CD4-positive, alpha-beta T cell treated with Interleukin-6 for 4 hours (primary cell): ENCODE results near the gene ERG.

ENCODE experiments used
- DNase-seq: peaks from one replicate; pipeline ENCODE4 v3.0.0-alpha.2; 2020; ENCODE audit warnings: mixed read lengths

The ERG gene, protein sequence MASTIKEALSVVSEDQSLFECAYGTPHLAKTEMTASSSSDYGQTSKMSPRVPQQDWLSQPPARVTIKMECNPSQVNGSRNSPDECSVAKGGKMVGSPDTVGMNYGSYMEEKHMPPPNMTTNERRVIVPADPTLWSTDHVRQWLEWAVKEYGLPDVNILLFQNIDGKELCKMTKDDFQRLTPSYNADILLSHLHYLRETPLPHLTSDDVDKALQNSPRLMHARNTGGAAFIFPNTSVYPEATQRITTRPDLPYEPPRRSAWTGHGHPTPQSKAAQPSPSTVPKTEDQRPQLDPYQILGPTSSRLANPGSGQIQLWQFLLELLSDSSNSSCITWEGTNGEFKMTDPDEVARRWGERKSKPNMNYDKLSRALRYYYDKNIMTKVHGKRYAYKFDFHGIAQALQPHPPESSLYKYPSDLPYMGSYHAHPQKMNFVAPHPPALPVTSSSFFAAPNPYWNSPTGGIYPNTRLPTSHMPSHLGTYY

DNA sequence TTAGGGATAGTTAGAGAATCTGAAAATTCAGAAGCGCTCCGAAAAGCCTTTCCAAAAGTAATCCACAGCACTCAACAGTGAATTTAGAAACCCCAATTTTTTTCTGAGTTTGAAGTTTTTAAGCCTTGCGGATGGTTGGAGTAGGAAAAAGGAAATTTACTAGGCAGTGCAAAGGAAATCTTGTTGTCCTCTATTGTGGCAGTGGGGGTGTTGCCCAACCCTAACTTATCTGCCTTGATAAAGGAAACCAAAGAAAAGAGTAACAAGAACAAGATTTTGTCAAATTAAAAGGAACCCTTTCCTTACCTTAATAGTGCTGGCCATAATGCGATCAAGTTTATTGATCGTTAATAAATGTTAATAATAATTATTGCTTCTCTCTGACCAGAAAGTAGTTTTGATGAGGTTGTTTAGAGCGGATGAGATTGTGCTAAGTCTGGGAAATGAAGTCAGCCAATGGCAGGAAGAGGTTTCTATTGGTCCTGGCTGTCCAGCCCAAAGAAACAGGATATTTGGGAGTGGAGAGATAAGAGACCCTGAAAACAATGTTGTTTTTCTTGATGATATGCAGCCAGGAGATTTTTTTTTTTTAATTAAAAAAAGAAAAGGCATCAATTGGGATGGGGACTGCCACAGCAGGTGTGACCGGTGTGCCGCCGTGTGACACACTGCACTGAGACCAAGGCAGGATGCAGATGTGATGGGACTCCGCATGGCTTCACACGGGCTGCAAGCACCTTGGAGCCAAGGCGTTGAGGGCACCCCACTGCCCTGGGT lies at the start of gene ERG:
Gene ERG (minus strand): TSS at position 421 of the 777 bp plus-strand sequence. CDS start 97 bp downstream, at position 324.
- DNase-seq = no peak

DNA sequence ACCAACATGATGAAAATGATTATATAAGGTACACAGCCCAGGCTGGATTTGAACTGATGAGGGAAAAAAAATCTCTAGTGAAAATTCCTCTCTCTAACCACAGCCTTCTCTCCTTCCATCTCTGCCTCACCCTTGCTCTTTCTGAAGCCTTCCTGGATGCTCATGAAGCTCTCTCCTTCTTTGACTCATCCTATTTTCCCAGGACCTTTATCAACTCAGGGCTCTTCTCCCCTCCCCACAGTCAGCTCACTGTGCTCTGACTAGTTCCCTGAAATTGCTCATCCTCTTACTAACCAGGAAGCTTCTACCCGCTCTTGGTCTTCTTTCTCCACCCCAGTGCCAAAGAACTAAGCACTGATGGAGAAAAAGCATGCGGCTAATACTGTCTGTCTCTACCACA lies 46.4 kb upstream of the ERG start:
- DNase-seq = no peak

DNA sequence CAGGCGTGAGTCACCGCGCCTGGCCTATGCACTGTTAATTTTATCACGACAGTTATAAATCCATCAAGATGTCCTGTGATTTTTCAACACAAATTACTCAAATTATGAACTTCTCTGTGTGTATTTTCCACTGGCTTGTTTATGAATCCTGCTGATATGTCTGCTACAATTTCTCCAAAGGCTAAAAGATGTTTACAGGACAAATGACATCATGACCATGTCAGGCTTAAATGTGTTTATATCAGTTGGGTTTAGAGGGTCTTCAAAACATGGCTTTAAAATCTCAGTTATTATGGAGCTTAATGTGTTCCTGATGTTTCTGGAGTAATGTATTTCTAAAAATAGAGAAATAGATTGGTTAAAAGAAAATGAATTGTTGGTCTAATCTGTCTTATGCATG lies 44.0 kb upstream of the ERG start:
- no peak for DNase-seq

DNA sequence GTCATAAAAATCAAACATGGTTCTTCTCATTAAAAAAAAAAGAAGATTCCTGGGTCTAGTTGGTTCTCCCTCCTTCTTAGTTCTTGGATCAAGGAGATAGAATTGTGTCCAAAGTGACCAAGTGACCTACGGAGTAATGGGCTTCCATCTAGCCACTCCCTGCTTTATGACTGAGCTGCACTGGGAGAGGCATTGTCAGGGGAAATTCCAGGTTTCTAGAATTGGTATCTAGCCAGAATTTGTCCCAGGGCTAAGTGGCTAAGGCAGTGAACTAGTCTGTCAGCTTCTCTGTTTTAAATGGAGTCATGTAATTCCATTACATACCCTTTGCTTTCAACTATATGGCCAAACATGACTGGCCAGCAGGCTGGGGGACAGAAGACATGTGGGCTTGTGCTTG lies 40.1 kb upstream of the ERG start:
- no peak for DNase-seq

DNA sequence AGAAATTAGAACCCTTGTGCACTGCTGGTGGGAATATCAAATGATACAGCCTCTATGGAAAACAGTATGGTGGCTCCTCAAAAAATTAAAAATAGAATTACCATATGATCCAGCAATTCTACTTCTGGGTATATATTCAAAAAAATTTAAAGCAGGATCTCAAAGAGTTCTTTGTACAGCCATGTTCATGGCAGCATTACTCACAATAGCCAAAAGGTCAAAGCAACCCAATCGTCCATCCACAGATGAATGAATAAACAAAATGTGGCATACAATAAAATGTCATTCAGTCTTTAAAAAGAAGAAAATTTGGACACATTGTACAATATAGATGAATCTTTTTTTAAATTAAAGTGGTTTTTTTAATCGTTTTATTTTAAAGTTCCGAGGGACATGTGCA lies 36.3 kb upstream of the ERG start:
- no peak for DNase-seq

DNA sequence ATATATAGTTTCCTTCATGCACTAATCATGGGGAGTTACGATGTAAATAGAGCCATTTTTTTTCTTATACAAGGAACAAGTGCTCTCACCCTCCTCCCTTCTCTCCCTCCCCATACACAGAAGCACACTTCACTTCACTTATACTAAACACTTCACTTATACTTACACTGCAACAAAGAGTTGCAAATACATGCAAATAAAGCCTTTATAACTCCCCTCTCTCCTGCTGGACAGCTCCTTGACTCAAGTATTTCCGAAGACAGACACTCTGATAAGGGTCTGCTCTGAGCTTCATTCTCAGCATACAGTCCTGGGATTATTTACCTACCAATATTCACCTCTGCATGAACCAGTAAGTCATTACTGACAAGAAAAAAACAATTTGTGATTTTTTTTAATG lies 35.6 kb upstream of the ERG start:
- no peak for DNase-seq

DNA sequence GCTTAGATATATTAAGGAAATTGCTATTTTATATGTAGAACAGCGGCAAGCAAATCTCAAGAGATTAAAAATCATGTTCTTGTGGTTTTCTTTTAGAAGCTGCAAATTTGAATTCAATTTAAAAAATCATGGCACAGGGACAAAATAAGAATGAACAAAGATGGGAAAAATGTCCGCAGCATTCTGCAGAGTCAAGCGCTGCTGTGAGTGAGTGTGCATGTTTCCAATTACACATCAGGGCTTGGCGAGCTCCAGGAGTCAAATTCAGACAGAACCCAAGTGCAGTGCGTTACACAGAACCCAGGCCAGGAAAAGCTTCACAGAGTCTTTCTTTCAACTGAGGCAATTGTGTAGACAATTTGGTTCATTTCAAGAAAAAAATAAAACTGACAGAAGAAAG lies 33.3 kb upstream of the ERG start:
- no peak for DNase-seq

DNA sequence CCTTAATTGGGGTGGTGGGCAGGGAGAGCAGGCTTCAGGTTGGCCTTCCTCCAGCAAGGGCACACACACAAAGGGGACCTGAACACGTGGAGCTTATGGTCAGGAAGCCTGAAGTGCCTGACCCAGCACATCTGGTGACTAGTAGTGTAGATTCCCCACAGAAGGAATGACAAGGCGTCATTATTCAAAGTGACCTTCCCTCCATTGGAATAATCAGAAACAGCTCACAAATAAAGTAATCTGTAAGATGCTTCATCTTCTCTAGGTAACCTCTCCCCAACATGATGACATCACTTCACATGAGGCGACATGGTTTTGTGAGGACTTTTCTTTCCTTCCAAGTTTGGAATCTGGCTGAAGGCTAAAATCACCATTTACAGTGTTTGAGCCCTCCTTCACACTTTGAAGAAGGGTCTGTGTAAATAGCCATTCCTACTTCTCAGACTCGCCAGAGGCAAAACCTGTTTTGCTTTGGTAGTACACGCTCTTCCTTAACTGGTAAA lies 32.8 kb upstream of the ERG start:
- no peak for DNase-seq

DNA sequence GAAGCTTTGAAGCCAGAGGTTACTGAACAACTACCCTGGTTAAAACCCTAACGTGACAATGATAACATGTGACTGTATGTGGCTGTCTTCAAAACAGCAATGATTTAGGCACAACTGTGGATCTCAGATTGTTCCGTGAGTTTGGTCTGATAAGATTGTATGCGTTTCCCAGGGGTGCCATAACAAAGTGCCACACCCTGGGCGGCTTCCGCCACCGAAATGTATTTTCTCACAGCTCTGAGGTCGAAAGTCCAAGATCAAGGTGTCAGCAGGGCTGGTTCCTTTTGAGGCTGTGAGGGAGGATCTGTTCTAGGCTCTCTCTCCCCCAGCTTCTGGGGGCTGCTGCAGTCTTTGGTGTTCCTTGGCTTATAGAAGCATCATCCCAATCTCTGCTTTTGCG lies 29.5 kb upstream of the ERG start:
- DNase-seq = no peak

DNA sequence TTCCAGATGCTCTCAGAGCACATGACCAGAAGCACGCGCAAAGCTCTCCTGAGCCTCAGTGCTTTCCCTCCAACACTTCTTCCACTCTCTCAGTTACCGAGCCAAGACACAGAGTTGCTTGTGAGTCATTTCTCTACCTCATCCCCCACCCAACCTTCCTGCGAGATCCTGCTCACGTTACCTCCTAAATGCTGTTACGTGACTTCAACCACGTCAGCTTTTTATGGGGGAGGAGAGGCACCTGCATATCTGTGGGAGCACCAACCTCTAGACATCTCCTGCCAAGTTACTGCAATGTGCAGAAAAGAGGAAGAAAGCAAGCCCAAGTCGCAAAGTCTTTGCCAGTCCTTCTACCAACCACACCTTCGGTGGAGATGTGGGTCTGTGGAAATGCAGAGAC lies 27.2 kb upstream of the ERG start:
- DNase-seq = no peak

DNA sequence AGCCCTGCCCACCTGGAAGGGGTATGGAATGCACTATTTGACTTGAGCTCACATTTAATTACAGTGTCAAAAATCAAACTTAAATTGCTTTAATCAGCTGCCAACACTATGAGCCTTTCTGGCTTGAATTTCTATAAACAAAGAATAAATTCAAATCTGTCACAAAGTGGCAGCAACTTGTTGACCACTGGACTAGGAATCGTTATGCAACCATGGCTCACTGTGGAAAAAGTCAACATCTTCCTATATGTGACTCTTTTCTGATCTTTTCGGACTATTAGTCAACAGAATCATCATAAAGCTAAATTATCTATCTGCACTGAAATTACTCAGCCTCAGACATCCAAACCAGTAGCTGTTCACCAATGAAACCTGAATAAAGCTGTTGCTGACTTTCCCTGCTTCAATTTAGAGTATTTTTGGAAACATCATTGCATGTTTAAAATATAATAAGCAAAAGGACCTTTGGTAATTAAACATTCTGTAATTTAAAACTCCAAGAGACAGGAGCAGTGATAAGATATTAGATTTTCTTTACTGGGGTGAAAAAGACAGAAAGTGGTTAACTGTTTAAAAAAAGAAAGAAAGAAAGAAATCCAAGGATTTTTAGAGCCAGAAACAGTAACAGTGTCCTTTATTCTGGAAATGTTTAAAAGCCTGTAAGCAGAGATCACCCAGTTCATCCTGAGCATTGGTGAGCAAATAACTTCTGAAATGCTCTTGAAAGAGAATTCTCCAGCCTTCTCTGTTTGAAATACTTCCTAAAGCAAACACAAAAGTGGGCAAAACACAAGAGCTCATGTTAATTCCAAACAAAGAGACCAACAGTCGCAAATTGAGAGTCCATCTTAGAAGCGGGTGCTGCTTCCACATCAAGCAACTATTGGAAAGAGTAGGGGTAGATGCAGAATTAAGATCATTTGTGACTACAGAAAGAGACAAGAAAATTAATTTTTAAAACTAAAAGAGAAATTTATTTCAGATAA lies 26.2 kb upstream of the ERG start:
- no peak for DNase-seq

DNA sequence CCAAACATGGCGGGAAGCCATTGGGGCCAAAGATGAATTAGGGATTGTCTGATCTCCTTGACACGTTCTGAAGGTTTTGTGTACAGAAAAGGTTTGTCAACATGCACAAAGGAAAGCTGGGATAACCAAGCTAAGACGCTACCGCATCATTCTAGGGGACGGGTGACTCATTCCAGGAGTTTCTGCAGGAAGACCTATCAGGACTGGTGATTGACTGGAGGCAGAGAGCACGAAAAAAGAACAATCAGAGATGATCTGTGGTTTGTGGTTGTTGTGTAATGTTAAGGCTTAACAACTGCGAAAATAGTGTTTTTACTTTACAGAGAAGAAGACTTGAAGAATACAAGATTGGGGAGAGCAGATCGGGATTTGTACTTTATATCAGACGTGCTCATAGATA lies 22.2 kb upstream of the ERG start:
- DNase-seq = no peak

DNA sequence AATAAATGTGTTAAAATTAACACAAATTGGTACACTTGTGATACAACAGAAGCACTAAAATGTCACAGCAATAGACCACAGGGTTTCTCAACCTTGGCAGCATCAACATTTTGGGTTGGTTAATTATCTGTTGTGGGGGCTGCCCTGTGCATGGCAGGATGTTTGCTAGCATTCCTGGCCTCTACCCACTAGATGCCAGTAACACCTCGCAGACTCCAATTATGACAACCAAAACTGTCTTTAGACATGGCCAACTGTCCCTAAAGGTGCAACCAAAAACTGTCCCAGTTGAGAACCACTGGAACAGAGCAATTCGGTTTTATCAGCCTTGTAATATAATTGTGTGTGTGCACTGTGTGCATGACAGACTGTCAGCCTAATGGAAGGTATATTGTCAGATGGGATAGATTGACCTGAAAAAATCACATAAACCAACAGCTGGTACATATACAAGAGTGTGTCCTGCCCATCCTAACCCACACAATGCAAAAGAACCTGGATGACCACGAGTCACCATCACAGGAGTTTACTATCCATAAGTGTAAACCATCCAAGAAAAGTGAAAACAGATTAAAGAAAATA lies 13.5 kb upstream of the ERG start:
- DNase-seq = no peak

DNA sequence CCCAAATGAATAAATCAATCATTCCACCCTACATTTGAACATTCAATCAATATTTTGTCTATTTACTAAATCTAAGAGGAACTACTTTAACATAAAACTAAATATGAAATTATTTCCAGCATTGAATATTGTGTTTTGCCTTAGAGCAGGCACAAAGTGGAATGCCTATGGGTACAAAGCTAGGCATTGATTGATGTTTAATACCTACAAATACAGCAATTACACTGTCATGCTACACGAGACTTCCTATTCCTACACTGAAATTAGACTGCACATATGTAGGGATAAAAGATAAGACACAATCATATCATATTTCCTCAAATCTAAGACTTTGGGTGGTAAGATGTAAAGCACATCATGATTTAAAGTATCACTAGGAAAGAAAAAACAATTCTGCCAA lies 12.9 kb upstream of the ERG start:
- DNase-seq = no peak

DNA sequence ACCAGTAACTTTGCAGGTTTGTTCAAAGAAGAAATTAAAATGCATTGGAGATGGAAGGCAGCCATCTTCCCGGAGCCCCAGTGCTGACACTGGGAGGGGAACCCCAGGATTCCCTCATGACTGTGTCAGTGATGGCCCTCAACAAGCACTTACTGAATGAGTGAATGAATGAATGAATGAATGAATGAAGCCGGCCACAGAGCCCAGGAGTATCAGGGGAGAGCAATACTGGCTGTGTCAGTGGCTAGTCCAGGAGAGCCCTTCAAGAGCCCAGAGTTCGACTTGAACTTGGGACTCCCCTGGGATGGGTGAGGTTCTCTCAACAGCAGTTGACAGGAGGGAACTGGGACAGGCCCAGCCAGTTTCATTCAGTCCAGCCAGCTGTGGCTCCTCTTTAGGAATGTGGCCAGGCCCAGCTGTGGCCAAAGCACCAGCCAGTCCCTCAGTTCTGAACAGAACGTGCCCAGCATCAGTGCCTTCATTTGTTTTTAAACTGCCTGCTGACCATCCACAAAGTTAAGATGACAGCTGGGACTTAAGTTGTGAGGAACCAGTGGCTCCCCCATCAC lies 9.2 kb upstream of the ERG start:
- DNase-seq = no peak

DNA sequence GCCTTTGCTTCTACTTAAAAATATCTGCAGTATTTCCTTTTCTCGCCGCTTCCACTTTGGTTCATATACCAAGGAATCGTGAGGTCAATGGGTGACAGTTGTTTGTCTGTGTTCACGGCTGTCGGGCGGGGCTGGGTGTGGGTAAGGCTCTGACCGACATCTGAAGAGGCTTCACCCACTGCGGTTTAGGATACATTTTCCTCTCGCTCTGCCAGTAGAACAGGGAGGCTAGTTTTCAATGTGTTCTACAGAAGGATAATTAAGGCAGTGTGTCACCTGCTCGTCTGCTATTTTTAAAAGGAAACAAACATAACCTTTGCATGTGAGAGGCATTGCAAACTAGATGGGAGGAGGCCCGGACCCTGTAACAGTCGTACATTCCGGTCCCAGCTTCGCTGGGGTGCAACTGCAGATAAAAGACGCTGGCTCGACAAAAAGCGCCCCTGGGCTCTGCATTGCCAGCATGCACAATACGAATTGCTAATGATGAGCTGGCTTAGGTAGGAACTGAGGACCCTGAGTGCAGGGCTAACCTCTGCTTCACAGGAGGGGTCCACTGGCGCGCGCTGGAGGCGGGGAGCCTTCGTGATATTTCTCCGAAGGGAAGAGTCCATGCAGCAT lies 8.5 kb upstream of the ERG start:
- no peak for DNase-seq

DNA sequence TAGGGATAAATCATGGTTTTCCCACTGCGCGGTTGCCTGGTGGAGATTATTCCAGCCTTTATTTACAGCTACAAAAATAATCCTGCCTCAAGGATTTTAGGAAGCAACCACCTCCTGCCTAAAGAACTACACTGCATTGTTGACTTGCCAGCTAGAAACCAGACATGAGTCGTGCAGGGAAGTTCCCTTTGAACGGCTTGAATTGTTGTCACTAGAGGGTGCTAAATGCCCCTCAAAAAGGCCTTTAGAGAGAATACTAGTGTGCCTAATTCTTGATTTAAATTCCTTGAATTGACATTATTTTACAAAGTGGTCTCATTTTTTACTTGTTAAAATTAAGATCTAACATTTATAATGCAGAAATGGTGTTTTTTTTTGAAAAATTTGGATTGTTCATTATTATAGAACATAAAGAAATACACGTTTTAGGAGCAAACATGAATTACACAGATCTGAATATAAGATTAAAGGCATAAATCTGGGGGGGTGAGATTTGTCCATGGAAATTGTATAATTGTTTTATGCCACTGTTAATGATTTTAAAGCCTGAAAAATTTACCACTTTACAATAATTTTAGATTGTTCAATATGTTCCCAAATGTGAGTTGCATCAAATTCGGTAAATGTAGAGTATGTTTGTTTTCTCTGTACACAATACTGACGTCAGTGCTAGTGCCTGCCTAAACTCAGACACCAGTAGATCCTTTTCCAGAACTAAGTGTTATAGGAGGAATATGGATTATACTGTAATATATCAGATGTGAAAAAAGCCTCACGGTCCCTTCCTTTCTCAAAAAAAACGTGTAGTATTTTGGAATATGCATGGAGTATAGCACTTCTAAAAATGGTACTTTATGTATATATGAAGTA lies 7.6 kb upstream of the ERG start:
- DNase-seq = no peak

DNA sequence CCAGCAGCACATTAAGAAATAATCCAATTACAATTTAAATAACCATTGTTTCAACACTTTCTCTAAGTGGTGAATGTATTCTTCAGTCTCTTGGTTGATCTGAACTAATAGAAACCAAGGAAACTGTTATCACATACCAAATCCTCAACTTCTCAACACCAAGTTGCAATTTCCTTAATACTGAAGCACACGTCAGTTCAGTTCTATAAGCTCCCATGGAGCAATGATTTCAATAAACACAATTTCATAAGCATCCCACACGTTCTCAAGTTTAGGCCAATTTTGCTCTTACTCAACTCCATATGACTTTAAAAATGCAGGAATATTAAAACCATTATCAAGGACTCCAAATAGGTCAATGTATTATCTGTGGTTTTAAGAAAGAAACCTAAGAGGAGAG lies 5.8 kb upstream of the ERG start:
- DNase-seq = no peak

DNA sequence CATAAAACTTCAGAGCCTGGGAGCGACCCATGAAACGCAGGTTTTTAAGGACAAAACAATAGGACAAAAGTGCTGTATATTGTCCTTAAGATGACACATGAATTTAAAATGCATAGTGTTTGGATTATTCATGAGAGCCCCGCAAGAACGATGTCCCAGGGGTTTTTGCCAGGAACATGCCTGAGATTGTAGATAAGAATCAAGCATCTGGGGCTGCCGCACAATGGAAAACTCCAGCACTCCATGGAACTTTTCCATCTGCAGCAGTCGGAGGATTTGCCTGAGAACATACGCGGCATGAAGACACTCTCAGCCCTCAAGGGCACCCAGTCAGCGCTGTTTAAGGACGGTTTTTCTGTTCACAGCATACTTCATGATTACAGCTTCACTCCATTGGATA lies 5.3 kb upstream of the ERG start:
- DNase-seq = no peak

DNA sequence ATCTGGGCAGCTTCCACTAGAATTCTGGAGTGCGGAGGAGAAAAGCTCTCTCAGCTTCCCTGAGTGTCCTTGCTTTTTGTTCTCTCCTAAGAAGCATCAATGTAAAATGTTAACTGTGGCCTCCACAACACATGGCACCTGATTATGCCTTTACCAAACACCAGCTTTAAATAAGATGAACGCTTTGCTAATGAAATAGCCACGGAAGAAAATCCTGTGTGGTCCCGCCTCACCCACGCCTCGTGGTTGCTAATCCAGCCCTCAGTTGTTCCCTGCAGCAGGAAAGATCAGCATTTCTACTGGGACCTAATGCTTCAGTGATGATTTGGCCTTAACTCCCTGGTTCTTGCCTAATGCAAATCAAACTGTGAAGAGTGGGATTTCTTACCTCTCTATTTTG lies 1.8 kb upstream of the ERG start:
- no peak for DNase-seq

DNA sequence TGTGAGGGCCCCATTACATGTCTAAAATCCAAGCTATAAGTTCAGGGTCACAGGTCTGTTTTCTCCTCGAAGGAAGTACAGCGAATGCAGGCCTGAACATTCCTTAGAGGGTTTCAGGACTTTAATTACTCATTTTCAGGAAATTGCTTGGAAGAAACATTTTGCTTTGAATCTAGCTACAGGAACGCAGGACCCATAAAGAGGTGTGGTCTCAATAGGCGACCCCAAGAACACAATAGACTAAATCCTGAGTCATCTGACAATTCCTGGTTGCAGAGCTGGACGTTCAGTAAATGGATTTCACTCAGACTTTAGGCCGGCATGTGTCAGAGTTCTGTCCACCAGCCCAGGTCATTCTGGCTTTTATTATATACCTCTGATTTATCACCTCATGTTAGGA lies 1.0 kb upstream of the ERG start:
- DNase-seq = no peak
